ENCODE data around the gene FAM50B.
A peak's percentile ranks its signal among the peaks of the same experiment; 100 is the strongest.

The FAM50B gene, protein sequence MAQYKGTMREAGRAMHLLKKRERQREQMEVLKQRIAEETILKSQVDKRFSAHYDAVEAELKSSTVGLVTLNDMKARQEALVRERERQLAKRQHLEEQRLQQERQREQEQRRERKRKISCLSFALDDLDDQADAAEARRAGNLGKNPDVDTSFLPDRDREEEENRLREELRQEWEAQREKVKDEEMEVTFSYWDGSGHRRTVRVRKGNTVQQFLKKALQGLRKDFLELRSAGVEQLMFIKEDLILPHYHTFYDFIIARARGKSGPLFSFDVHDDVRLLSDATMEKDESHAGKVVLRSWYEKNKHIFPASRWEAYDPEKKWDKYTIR

DNA sequence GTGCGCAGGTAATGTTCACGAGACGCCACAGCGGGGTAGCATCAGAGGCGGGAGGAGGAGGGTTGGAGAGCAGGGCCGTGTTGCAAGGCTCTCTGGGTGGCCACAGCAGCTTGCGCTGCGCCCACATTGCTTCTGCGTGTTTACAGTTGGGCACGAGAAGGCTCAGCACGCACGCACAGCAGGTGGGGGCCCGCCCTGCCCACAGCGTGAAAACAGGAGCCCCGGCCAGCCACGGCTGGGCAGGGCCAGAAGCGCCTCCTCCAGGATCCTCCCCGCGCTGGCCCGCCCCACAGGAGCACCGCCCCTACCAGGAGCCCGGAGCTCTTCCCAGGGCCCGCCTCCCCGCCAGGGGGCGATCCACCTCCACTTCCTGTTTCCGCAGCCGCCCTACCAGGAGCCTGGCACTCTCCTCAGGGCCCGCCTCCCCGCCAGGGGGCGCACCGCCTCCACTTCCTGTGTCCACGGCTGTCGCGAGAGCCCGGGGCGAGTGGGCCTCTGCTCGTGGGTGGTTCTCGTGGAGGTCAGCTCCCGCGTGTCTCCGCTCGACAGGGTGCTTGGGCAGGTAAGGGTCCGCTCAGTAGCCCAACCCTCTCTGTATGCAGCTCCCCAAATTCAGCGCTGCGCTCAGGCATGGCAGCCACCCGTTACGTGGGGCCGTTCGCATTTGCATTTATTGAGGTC, at the start of gene FAM50B:
Gene FAM50B (plus strand): TSS at position 449 of the 681 bp plus-strand sequence. CDS start 439 bp downstream, outside the sequence.
- in situ Hi-C loops (cut with MboI; ENCODE audit: low sequenced_read_pairs, unreplicated experiment), result no loop called here
- peak; percentile 92 for DNase-seq (ENCODE audit: low spot score)
- TF ChIP-seq, protein P1, sequence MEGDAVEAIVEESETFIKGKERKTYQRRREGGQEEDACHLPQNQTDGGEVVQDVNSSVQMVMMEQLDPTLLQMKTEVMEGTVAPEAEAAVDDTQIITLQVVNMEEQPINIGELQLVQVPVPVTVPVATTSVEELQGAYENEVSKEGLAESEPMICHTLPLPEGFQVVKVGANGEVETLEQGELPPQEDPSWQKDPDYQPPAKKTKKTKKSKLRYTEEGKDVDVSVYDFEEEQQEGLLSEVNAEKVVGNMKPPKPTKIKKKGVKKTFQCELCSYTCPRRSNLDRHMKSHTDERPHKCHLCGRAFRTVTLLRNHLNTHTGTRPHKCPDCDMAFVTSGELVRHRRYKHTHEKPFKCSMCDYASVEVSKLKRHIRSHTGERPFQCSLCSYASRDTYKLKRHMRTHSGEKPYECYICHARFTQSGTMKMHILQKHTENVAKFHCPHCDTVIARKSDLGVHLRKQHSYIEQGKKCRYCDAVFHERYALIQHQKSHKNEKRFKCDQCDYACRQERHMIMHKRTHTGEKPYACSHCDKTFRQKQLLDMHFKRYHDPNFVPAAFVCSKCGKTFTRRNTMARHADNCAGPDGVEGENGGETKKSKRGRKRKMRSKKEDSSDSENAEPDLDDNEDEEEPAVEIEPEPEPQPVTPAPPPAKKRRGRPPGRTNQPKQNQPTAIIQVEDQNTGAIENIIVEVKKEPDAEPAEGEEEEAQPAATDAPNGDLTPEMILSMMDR (IDR thresholded peaks at IDR 0.05; ENCODE audit: borderline replicate concordance, control extremely low read depth, extremely low read depth, insufficient read depth, missing control alignments), result peak; percentile 76

DNA sequence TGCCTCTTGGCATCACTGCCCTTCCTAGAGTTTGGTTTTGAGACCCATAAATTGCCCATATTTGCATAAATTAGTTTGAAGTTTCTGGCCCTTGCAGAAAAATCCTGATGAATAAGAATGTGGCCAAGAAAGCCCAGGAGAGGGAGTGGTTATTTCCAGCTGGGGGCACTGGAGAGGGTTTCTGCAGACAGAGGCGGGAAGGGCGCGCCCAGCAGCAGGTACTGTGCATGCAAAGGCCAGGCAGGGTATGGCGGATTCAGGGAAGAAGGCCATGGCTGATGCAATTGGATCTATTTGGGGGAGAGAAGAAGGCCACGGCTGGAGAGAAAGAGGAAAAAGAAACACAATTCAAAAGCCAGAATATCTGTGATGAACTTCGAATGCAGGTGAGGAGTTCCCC, 49.5 kb upstream of the FAM50B start:
- TF ChIP-seq, protein P1 (IDR thresholded peaks at IDR 0.05; ENCODE audit: borderline replicate concordance, control extremely low read depth, extremely low read depth, insufficient read depth, missing control alignments), result no peak
- in situ Hi-C loops (cut with MboI; ENCODE audit: low sequenced_read_pairs, unreplicated experiment), result no loop called here
- no peak for DNase-seq (ENCODE audit: low spot score)

DNA sequence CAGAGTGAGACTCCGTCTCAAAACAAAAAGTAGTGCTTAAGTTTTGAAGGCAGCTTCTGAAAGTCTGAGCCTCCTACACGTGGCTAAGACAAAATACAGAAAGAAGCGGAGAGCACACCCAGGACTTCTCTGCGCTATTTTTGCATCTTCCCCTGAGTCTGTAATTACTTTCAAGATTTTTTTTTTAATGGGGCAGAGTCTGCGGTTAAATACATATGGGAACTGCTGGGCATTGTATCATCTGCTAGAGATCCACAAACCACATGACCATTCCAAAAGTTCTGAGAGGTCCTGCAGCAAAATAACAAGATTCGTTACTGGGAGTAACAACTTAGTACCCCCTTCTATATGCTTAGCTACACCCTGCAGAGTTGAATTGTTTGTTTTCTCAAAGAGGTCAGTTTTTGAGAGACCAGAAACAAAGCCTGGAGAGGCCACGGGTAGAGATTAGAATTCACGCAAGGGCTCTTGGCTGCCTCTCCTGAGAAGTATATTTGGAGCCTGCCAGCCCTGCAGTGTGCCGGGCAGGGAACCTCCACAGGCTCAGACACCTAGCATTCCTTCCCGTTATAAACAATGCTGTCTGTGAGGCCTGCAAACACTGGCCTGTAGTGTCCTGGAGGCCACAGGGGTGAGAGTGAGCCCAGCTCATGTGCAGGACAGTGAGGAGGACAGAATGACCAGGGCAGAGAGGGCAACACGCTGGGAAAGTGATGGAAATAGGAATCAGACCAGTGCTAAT, 48.2 kb upstream of the FAM50B start:
- in situ Hi-C loops (cut with MboI; ENCODE audit: low sequenced_read_pairs, unreplicated experiment), result no loop called here

DNA sequence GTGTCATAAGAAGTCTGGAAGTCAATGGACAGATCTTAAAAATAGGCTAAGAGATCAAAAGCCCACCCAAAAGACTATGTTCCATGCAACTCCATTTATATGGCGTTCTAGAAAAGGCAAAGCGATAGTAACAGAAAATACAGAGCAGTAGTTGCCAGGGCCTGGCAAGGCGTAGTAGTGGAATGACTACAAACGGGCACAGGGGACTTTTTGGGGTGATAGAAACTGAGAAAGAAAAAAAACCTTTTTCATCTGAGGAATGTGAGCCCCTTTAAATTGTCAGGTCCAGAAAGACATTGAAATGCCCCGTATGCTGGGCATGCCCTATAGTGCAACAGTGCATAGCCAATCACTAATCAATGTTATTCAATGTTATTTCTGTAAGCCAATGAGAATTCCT, 47.2 kb upstream of the FAM50B start:
- DNase-seq (ENCODE audit: low spot score), result no peak
- TF ChIP-seq, protein P1 (IDR thresholded peaks at IDR 0.05; ENCODE audit: borderline replicate concordance, control extremely low read depth, extremely low read depth, insufficient read depth, missing control alignments), result no peak
- in situ Hi-C loops (cut with MboI; ENCODE audit: low sequenced_read_pairs, unreplicated experiment), result no loop called here

More for the DNA sequence above, 48.2 kb upstream of the FAM50B start:
- TF ChIP-seq, protein P1 (IDR thresholded peaks at IDR 0.05; ENCODE audit: borderline replicate concordance, control extremely low read depth, extremely low read depth, insufficient read depth, missing control alignments), result no peak
- DNase-seq (ENCODE audit: low spot score), result no peak

DNA sequence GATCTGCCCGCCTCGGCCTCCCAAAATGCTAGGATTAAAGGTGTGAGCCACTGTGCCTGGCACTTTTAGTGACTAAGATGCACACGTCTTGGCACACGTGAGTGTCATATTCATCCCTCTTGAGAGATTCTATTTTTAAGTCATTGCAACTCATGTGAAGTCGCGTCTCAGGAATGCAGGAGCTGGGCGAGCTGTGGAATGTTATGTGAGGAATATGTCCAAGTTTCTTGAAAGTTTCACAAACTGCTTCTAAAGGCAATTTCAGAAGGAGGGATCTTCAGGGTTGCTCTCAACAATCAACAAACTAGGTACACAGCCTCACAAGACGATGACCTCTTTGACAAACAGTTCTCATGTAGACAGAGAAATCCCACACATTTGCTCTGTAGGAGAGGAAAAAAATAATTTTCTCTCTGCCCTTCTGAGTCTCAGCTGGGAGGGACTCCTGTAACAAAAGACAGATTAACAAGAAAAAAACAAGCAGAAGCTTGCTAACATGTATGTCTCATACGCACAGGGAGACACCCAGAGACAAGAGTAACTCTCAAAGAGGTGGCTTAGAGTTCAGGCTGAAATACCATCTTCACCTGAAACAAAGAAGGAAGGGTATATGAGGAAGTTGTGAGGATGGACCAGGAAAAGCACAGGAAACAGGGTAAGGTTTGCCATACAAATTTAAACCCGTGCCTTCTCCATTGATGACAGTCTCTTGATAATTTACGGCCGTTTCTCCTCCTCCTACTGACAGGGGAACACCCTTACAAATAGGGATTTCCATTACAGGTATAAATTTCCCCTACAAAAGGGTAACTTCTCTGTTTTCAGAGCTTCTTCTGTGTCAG, 45.3 kb upstream of the FAM50B start:
- in situ Hi-C loops (cut with MboI; ENCODE audit: low sequenced_read_pairs, unreplicated experiment), result no loop called here
- TF ChIP-seq, protein P1 (IDR thresholded peaks at IDR 0.05; ENCODE audit: borderline replicate concordance, control extremely low read depth, extremely low read depth, insufficient read depth, missing control alignments), result no peak
- peak; percentile 59 for DNase-seq (ENCODE audit: low spot score)

DNA sequence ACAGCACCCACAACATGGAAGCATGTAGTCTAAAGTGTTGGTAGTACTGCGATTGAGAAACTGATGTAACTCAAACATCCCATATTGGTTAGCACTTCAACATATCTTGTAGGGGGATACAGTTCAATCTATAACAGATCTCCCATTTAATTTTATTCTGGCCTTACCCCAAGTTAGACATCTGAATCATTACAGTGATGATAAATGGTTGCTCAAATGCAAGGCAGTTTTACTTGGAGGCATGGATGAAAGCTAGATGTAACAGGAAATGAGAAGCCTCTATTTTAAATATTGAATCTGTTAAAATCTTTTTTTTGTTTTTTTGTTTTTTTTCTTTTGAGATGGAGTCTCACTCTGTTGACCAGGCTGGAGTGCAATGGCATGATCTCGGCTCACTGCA, 44.2 kb upstream of the FAM50B start:
- in situ Hi-C loops (cut with MboI; ENCODE audit: low sequenced_read_pairs, unreplicated experiment), result no loop called here
- DNase-seq (ENCODE audit: low spot score), result no peak
- TF ChIP-seq, protein P1 (IDR thresholded peaks at IDR 0.05; ENCODE audit: borderline replicate concordance, control extremely low read depth, extremely low read depth, insufficient read depth, missing control alignments), result no peak
